G401 (cell line): Measurements from ENCODE around the gene CRPPA. TPM values are rescaled to one million over a fixed set of nuclear protein-coding genes. Genes with fewer than 3 reads are reported as not detected.
A peak's percentile ranks its signal among the peaks of the same experiment; 100 is the strongest.
"Not testable (repeated sequence)": the region's sequence is repeated elsewhere in the genome, so short reads cannot be mapped to it uniquely, and the experiment has no call there.

Experiments used
- DNase-seq: peaks from one replicate; pipeline ENCODE4 v3.0.0-alpha.2; 2015; ENCODE audit warnings: low spot score
- in situ Hi-C: cut with HindIII; loops from 2 replicates; pipeline ENCODE4 v1.10.0; 2016; ENCODE audit warnings: low sequenced_read_pairs, mixed read lengths
- total RNA-seq: library from RNA; depleted of rRNA; stranded (reverse); fragments of >200 nt; shearing (Covaris generic); gene quantifications from 2 replicates; pipeline ENCODE4 v1.2.3, GENCODE V29; 2014; rRNA removed

CRPPA gene
- total RNA-seq, result 0.25 and 0.58 TPM in 2 replicates

DNA sequence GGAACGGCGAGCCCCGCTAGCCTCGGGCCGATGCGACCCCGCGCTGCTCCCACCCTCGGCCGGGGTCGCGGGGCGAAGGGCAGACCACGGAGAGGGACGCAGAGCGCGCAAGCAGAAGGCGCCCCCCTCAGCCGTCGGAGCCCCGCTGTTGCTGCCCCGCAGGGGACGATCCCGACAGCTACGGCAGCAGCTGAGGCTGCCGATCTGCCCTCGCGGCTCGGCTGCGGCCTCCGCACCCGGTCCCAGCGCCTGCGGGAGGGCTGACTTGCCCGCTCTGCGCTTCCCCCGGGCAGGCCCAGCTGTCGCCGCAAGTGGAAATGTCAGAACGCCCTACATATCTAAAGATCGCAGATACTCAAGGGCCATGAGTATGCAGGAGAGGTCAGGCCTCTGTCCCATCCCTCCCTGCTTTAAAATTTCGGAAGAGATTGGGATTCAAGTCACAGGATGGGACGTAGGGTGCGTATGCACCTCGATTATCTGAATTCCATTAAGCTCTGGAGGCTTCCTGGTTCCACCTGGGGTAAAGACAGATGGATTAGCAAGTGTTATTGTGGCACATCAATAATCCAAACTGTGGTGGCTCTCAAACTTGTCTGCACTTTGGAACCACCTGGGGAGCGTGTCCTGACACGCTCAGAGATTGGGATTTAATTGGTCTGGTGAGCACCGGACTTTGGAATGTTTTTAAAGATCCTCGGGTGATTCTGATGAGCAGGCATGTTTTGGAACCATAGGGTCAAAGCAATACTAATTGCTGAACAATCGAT is at the start of gene CRPPA:
CRPPA (minus strand) TSS at position 206 of the 770 bp plus-strand sequence. CDS start 216 bp downstream, outside the sequence.
- peak; percentile 54 for DNase-seq
- in situ Hi-C loops, result no loop called here

DNA sequence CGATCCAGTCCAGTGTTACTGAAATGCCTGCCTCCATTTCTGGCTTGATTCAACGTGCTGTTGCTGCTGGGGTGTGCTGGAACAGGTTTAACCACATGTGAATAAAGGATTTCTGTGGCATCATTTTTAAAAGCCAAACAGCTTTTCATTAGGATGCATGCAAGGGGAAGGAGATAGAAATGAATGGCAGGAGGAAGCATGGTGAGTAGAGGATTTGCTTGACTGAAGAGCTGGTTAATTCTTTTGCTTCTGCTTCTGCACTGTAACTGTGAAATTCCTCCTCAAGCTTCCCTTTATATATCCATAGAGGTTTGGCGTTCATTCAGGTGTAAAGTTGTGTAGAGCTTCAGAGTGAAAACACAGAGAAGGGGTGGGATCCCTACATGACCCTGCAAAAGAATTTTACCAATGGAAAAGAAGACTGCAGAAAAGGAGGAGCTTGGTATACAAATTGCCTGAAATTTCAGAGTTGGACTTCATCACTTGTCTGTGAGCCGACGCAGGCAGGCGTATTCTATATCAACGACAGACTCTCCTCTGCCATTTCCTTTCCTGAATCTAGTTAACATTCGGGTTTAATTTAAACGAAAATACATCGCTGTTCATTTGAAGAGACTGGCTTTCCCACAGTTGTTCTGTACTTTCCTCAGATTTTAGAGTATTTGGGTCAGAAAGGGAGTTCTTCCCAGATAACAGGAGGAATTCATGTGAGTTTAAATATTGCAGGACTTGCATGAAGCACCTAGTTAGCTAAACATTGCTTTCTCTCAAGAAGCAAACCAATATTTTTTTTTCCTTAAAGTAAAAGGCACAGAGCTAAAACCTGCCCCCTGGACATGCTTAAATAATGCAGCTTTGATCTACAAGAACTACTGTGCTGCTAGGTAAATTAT is 44.4 kb upstream of the CRPPA start, which contains the start of gene SOSTDC1:
SOSTDC1 (minus strand) TSS at position 270 of the 893 bp plus-strand sequence; CDS start at position 200, 70 bp downstream.
- DNase-seq, result peak; percentile 8
- in situ Hi-C loops, result no loop called here

- in situ Hi-C loops, result no loop called here
- DNase-seq, result no peak
Measured at GRCh38 chr7:16463949-16464715, 42.8 kb upstream of the CRPPA start.

- no peak for DNase-seq
- in situ Hi-C loops, result no loop called here
Measured at GRCh38 chr7:16463520-16463919, 42.2 kb upstream of the CRPPA start.

DNA sequence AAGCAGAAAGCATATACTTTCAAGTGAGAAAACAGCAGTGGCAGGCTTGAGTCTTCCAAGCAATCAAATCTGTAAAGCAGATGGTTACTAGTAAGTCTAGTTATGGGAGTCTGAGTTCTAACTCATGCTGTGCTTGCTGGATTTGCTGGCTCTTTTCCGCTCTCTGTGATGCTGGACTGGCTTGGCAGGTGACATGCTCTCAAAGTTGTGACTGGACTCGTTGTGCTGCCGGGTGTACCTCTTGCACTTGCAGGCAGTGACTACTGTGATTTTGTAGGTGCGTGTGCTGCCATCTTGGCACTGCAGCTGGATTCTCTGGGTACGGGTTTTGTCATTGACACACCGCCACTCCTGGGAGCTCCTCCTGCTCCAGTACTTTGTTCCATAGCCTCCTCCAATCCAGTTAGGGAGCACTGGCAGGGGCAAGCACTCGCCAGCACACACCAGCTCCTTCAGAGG is 41.1 kb upstream of the CRPPA start:
- in situ Hi-C loops, result no loop called here

GRCh38 chr7:16460789-16461493 is 39.6 kb upstream of the CRPPA start:
- in situ Hi-C loops, result no loop called here
- DNase-seq, result no peak

More for the DNA sequence above, 41.1 kb upstream of the CRPPA start:
- no peak for DNase-seq

- DNase-seq, in situ Hi-C loops: not testable (repeated sequence)
Measured at GRCh38 chr7:16456303-16456702, 35.0 kb upstream of the CRPPA start.

GRCh38 chr7:16455591-16455990 is 34.3 kb upstream of the CRPPA start:
- DNase-seq, result no peak
- in situ Hi-C loops, result no loop called here

DNA sequence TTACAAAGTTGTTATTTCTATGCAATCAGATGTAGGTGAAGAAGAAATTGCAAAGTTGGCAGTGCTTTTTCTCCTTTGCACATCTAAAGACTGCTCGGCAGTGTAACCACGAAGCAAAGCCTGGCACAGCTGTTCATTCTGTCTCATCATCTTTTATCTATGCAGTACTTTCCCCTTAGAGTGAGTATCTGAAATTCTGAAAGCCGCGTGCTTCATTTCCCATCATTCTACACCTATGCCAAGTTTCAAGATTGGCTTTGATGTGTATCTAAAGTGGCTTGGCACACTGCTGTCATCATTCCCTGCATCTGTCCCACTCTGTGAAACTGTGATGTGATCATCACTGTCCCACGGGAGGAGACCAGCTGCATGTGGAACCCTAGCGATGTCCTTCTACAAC is 29.0 kb upstream of the CRPPA start:
- DNase-seq, result no peak
- in situ Hi-C loops, result no loop called here

DNA sequence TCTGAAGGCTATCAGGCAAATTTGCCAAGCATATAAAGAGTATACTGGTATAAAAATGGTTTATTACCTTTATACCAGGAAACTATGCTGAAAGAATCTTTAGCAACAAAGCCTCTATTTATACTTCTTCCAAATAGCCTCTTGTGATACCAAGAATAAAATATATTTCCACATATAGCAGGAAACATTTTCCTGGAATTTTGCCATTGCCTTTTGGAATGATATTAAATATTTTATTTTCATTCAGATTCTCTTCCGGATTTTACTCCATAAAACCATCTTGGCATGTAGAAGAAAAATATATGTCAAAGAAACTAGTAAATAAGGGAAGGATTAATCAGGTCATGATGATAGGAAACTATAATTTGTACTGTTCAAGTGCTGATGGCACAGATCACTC is 26.5 kb upstream of the CRPPA start:
- in situ Hi-C loops, result no loop called here
- DNase-seq, result no peak

DNA sequence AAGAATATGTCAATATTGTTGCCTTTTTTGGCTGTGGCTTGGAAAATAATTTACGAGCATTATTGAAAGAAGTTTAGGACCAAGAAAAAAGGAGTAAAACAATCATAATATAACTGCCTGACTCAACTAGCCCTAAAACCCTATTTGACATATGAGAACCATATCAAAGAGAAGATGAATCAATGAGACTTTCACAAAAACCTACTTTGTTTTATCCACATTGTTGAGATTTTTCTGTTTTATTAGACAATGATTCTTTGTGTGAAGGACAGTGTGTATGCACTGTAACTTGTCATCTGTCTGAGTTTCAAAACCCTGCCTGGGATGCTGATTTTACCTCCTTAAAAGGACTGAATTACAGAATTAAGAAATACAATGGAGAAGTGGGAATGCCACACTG is 25.2 kb upstream of the CRPPA start:
- in situ Hi-C loops, result no loop called here
- DNase-seq, result no peak

- DNase-seq, in situ Hi-C loops: not testable (repeated sequence)
Measured at GRCh38 chr7:16443871-16444270, 22.5 kb upstream of the CRPPA start.

GRCh38 chr7:16438988-16439387 is 17.6 kb upstream of the CRPPA start:
- in situ Hi-C loops, result no loop called here
- no peak for DNase-seq

DNA sequence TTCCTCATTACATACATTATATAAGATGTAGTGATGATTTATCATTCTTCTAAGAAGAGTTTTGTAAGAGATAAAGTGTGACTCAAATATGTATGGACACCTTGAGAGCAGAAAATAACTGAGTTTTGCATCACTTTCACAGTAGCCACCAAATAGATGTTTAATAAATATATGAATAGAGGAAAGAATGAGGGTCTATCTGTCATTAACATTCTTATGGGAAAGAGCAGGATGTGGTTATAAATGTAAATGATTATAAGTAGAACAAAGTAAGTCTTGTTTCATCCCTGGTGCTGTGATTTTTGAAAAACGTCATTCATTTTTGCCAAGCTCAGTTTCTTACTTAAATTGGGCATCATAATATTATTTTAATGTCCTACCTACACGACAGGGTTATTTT is 15.0 kb upstream of the CRPPA start:
- DNase-seq, result no peak
- in situ Hi-C loops, result no loop called here

GRCh38 chr7:16433568-16434122 is 12.3 kb upstream of the CRPPA start:
- in situ Hi-C loops, result no loop called here
- no peak for DNase-seq

GRCh38 chr7:16432425-16432731 is 11.0 kb upstream of the CRPPA start:
- in situ Hi-C loops, result no loop called here

DNA sequence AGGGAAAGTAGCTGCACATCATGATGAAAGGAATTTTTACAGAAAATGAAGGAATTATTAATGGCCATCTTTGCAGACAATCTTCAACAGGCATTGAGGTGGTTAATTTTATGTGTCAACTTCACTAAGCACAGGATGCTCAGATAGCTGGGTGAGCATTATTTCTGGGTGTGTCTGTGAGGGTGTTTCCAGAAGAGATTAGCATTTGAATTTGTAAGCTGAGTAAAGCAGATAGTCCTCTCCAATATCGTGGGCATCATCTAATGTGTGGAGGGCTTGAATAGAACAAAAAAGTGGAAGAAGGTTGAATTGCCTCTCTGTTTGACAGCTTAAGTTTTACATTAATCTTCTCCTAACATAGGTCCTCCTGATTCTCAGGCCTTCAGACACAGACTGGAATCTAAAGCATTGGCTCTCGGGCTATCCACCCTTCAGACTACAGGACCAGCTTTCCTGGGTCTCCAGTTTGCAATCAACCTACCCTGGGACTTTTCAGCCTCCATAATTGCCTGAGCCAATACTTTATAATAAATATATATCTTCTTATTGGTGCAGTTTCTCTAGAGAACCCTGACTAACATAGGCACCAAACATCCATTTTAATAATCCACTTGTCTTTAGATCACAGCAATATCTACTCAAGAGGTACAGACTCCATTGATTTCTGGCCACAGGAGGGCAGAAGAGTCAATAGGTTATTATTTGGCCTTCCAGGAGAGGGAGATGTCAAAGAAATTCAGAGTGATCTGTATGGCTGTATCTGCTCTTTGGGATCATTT is 10.5 kb upstream of the CRPPA start:
- DNase-seq, result peak; percentile 19
- in situ Hi-C loops, result no loop called here

More at GRCh38 chr7:16432425-16432731, 11.0 kb upstream of the CRPPA start:
- DNase-seq, result no peak

GRCh38 chr7:16430133-16430532 is 8.8 kb upstream of the CRPPA start:
- in situ Hi-C loops, result no loop called here
- no peak for DNase-seq
